Fibroblast of lung (primary cell): ENCODE results near the gene NRIP3. TPM values are rescaled to one million over a fixed set of nuclear protein-coding genes. Genes with fewer than 3 reads are reported as not detected.
"Not testable (repeated sequence)": the region's sequence is repeated elsewhere in the genome, so short reads cannot be mapped to it uniquely, and the experiment has no call there.

Experiments
- DNase-seq, 2 donors: peaks; one replicate each; pipeline versions ENCODE4 v3.0.0 to v3.0.0-alpha.2; 2010; ENCODE audit warnings: low read depth in 2 of 2
- H2AFZ ChIP-seq: 2 replicates; pipeline ENCODE4 v1.5.1; 2012; ENCODE audit warnings: low read length, control low read depth, inconsistent platforms
- H3K27ac ChIP-seq: 2 replicates; pipeline ENCODE4 v1.5.1; 2011; ENCODE audit warnings: low read length, control low read depth; ENCODE audit not compliant: insufficient read depth
- H3K27me3 ChIP-seq: 2 replicates; pipeline ENCODE4 v1.5.1; 2011; ENCODE audit warnings: mild to moderate bottlenecking, low read length; ENCODE audit not compliant: control insufficient read depth, insufficient read depth
- H3K36me3 ChIP-seq: 2 replicates; pipeline ENCODE4 v1.5.1; 2011; ENCODE audit warnings: low read length; ENCODE audit not compliant: control insufficient read depth, insufficient read depth
- H3K4me1 ChIP-seq: 2 replicates; pipeline ENCODE4 v1.5.1; 2011; ENCODE audit warnings: low read length; ENCODE audit not compliant: control insufficient read depth, insufficient read depth; ENCODE audit errors: extremely low read depth
- H3K4me2 ChIP-seq: 2 replicates; pipeline ENCODE4 v1.5.1; 2011; ENCODE audit warnings: low read length, control low read depth; ENCODE audit not compliant: insufficient read depth; ENCODE audit errors: extremely low read depth
- H3K4me3 ChIP-seq, 4 experiments: fragments of 200-600 bp in 1 of 4; sonication (generic) in 1 of 4; replicated peaks in 1 of 4; 2 replicates each; pipeline ENCODE4 v1.5.1; 2011 to 2016; ENCODE audit warnings: low read length in 4 of 4, low read depth in 3 of 4, mild to moderate bottlenecking in 3 of 4, control low read depth in 2 of 4, inconsistent platforms in 1 of 4, mixed read lengths in 1 of 4; ENCODE audit not compliant: insufficient read depth in 1 of 4; ENCODE audit errors: control extremely low read depth in 1 of 4
- H3K79me2 ChIP-seq: 2 replicates; pipeline ENCODE4 v1.5.1; 2012; ENCODE audit warnings: mild to moderate bottlenecking, low read length, inconsistent platforms; ENCODE audit not compliant: control insufficient read depth, insufficient read depth
- H3K9ac ChIP-seq: 2 replicates; pipeline ENCODE4 v1.5.1; 2011; ENCODE audit warnings: mild to moderate bottlenecking, low read length, control low read depth; ENCODE audit not compliant: insufficient read depth
- H3K9me3 ChIP-seq: 2 replicates; pipeline ENCODE4 v1.5.1; 2012; ENCODE audit warnings: low read depth, low read length; ENCODE audit not compliant: control insufficient read depth, insufficient read depth
- H4K20me1 ChIP-seq: 2 replicates; pipeline ENCODE4 v1.5.1; 2011; ENCODE audit warnings: low read length; ENCODE audit not compliant: control insufficient read depth, insufficient read depth; ENCODE audit errors: extremely low read depth
- CTCF ChIP-seq, 2 donors: IDR thresholded peaks in 1 of 2; conservative IDR thresholded peaks in 1 of 2; 1 replicate in 1 of 2; 2 replicates in 1 of 2; pipeline ENCODE4 v1.5.1; 2011 to 2012; ENCODE audit warnings: low read length in 2 of 2, control low read depth in 1 of 2, inconsistent platforms in 1 of 2, low read depth in 1 of 2, mild to moderate bottlenecking in 1 of 2
- EZH2 ChIP-seq: IDR thresholded peaks from 2 replicates; pipeline ENCODE4 v1.5.1; 2012; ENCODE audit warnings: low read length, control low read depth, mild to moderate bottlenecking; ENCODE audit errors: missing control alignments
- polyA plus RNA-seq, 2 donors: library from polyadenylated mRNA; depleted of rRNA in 1 of 2; stranded (reverse) in 1 of 2; unstranded in 1 of 2; fragments of >200 nt; gene quantifications; 2 replicates each; pipeline ENCODE4 v1.2.1, GENCODE V29; 2011 to 2012; ENCODE audit warnings: missing spikeins in 1 of 2
- total RNA-seq: library from RNA; depleted of rRNA; stranded (reverse); fragments of >200 nt; gene quantifications from 2 replicates; pipeline ENCODE4 v1.2.1, GENCODE V29; 2014

Gene NRIP3
- total and polyA plus RNA-seq, 2 donors (not counting 1 experiment from before 2014, with no cell fraction given), result 8.8 to 11.7 TPM

- no peak overlapping the region for H3K27ac ChIP-seq
- no peaks in the 10 kb centered on the region for H3K79me2 ChIP-seq
- H3K4me2 ChIP-seq, result no peak overlapping the region
- no peak overlapping the region for H3K9ac ChIP-seq
- no peak overlapping the region for H3K4me3 ChIP-seq
- TF ChIP-seq CTCF (conservative IDR thresholded peaks at IDR 0.05 in 1 of 2, IDR thresholded peaks at IDR 0.05 in 1 of 2; ENCODE audit: low read depth in 1 of 2, low read length in 2 of 2) (no peak), EZH2 (no peak)
- no peaks in the 10 kb centered on the region for H3K9me3 ChIP-seq
- no peaks in the 10 kb centered on the region for H4K20me1 ChIP-seq
- H3K27me3 ChIP-seq, result no peaks in the 10 kb centered on the region
- no peaks in the 10 kb centered on the region for H3K36me3 ChIP-seq
- no peak for DNase-seq
- H2AFZ ChIP-seq, result no peak overlapping the region
- peaks cover 7% of the 10 kb centered on the region for H3K4me1 ChIP-seq
Observed at GRCh38 chr11:8937159-8937558, 66.6 kb downstream of the NRIP3 start.

GRCh38 chr11:8935789-8936188, 68.0 kb downstream of the NRIP3 start:
- H3K27ac ChIP-seq, H3K9me3 ChIP-seq, H2AFZ ChIP-seq, DNase-seq, H3K4me2 ChIP-seq, H3K4me3 ChIP-seq, H3K4me1 ChIP-seq, H3K27me3 ChIP-seq, H3K9ac ChIP-seq, H3K79me2 ChIP-seq, H3K36me3 ChIP-seq, H4K20me1 ChIP-seq: not testable (repeated sequence)

GRCh38 chr11:8934742-8935488, 68.9 kb downstream of the NRIP3 start:
- no peak overlapping the region for H3K4me3 ChIP-seq
- peak overlapping the region; percentile 65 for H3K4me2 ChIP-seq
- peak overlapping the region; percentile 41 for H3K27ac ChIP-seq

More at GRCh38 chr11:8934742-8935488, 68.9 kb downstream of the NRIP3 start:
- H2AFZ ChIP-seq, result peak overlapping the region; percentile 40
- DNase-seq, result peak; percentile 58 to 91
- no peak for TF ChIP-seq CTCF (conservative IDR thresholded peaks at IDR 0.05 in 1 of 2, IDR thresholded peaks at IDR 0.05 in 1 of 2; ENCODE audit: low read depth in 1 of 2, low read length in 2 of 2)
- H4K20me1 ChIP-seq, result no peaks in the 10 kb centered on the region
- no peak overlapping the region for H3K9ac ChIP-seq
- H3K4me1 ChIP-seq, result peaks cover 7% of the 10 kb centered on the region
- H3K27me3 ChIP-seq, result no peaks in the 10 kb centered on the region
- no peaks in the 10 kb centered on the region for H3K36me3 ChIP-seq
- H3K9me3 ChIP-seq, result no peaks in the 10 kb centered on the region
- no peaks in the 10 kb centered on the region for H3K79me2 ChIP-seq
